Loucy (cell line): ENCODE data around the gene CERS6.

ENCODE experiments used
- CTCF ChIP-seq: fragments of 200-600 bp; sonication (generic); conservative IDR thresholded peaks from 2 replicates; pipeline ENCODE4 v1.5.1; 2014; ENCODE audit warnings: mild to moderate bottlenecking, antibody characterized with exemption, low read length
- EZH2phosphoT487 ChIP-seq: fragments of 200-600 bp; IDR thresholded peaks from 2 replicates; pipeline ENCODE4 v1.6.1; 2018; ENCODE audit warnings: antibody characterized with exemption, mild to moderate bottlenecking, moderate library complexity, borderline replicate concordance

- no peak for TF ChIP-seq CTCF
- no peak for TF ChIP-seq EZH2phosphoT487
Observed at GRCh38 chr2:168454737-168455644, 1.1 kb upstream of the CERS6 start.
